T-helper 17 cell (primary cell): ENCODE results near the gene RNF125. TPM values are rescaled to one million over a fixed set of nuclear protein-coding genes. Genes with fewer than 3 reads are reported as not detected.

Experiments
- ATAC-seq: fragments of 150-1000 bp; cut with Tn5 transposase; 2 replicates; pipeline ENCODE4 v1.10.0; 2021; ENCODE audit warnings: mild to moderate bottlenecking, moderate library complexity
- DNase-seq, 3 donors: peaks; one replicate each; pipeline versions ENCODE4 v3.0.0 to v3.0.0-alpha.2; 2020 to 2021
- H3K9me3 ChIP-seq: one replicate; pipeline ENCODE4 v1.7.0; 2013; ENCODE audit warnings: low read length, mild to moderate bottlenecking; ENCODE audit not compliant: control insufficient read depth, poor library complexity, severe bottlenecking
- H3K27ac Mint-ChIP-seq: one replicate; pipeline ENCODE4 v1.8.0; 2022; ENCODE audit warnings: mild to moderate bottlenecking, moderate library complexity, mixed read lengths
- H3K27me3 Mint-ChIP-seq: one replicate; pipeline ENCODE4 v1.8.0; 2022; ENCODE audit warnings: mixed read lengths
- H3K36me3 Mint-ChIP-seq: one replicate; pipeline ENCODE4 v1.8.0; 2022; ENCODE audit warnings: low read depth, mixed read lengths
- H3K4me1 Mint-ChIP-seq: one replicate; pipeline ENCODE4 v1.8.0; 2022; ENCODE audit warnings: mild to moderate bottlenecking, mixed read lengths
- H3K4me3 Mint-ChIP-seq: one replicate; pipeline ENCODE4 v1.8.0; 2022; ENCODE audit warnings: mild to moderate bottlenecking, moderate library complexity, mixed read lengths
- total RNA-seq, 4 donors: library from RNA in 2 of 4; stranded (reverse) in 2 of 4; gene quantifications; one replicate each; pipeline ENCODE4 v1.2.3 and lab custom pipeline; 2022 to 2026

RNF125 gene
- total RNA-seq, 2 donors from 2014 or later, result 50.6 to 72.6 TPM

GRCh38 chr18:32037616-32038015 lies 19.0 kb downstream of the RNF125 start:
- ATAC-seq (no peak), DNase-seq (no peak)
- Mint-ChIP-seq H3K36me3 (peaks cover 13% of the 10 kb centered on the region), H3K27me3 (no peaks in the 10 kb centered on the region), H3K27ac (peak overlapping the region; percentile 65), H3K4me1 (peaks cover 55% of the 10 kb centered on the region), H3K4me3 (no peak overlapping the region)
- H3K9me3 ChIP-seq, result no peaks in the 10 kb centered on the region

GRCh38 chr18:32040936-32041335 lies 22.3 kb downstream of the RNF125 start:
- ATAC-seq (peak; percentile 88), DNase-seq (peak in 1 of 3 donors; percentile 33)
- H3K27ac Mint-ChIP-seq, result peak overlapping the region; percentile 94
- H3K36me3 Mint-ChIP-seq, result peaks cover 8% of the 10 kb centered on the region
- H3K27me3 Mint-ChIP-seq, result no peaks in the 10 kb centered on the region
- peaks cover 40% of the 10 kb centered on the region for H3K4me1 Mint-ChIP-seq
- H3K9me3 ChIP-seq, result no peaks in the 10 kb centered on the region
- H3K4me3 Mint-ChIP-seq, result peak overlapping the region; percentile 80

GRCh38 chr18:32042337-32042736 lies 23.7 kb downstream of the RNF125 start:
- peaks cover 35% of the 10 kb centered on the region for H3K4me1 Mint-ChIP-seq
- peak overlapping the region; percentile 26 for H3K4me3 Mint-ChIP-seq
- DNase-seq (no peak), ATAC-seq (no peak)
- no peaks in the 10 kb centered on the region for H3K9me3 ChIP-seq
- no peaks in the 10 kb centered on the region for H3K27me3 Mint-ChIP-seq
- peak overlapping the region; percentile 94 for H3K27ac Mint-ChIP-seq
- H3K36me3 Mint-ChIP-seq, result peaks cover 8% of the 10 kb centered on the region

GRCh38 chr18:32048507-32049091 lies 30.0 kb downstream of the RNF125 start:
- no peaks in the 10 kb centered on the region for H3K9me3 ChIP-seq
- peaks cover 21% of the 10 kb centered on the region for H3K4me1 Mint-ChIP-seq
- H3K27ac Mint-ChIP-seq, result peak overlapping the region; percentile 89
- H3K4me3 Mint-ChIP-seq, result peak overlapping the region; percentile 82
- H3K36me3 Mint-ChIP-seq, result peaks cover 5% of the 10 kb centered on the region
- H3K27me3 Mint-ChIP-seq, result no peaks in the 10 kb centered on the region
- ATAC-seq (peak; percentile 59), DNase-seq (no peak)

- no peaks in the 10 kb centered on the region for H3K27me3 Mint-ChIP-seq
- H3K27ac Mint-ChIP-seq, result peak overlapping the region; percentile 89
- H3K36me3 Mint-ChIP-seq, result peaks cover 5% of the 10 kb centered on the region
- H3K9me3 ChIP-seq, result no peaks in the 10 kb centered on the region
- DNase-seq (peak in 2 of 3 donors; percentile 18 to 39), ATAC-seq (peak; percentile 64)
- peak overlapping the region; percentile 82 for H3K4me3 Mint-ChIP-seq
- peaks cover 21% of the 10 kb centered on the region for H3K4me1 Mint-ChIP-seq
Measured at GRCh38 chr18:32049393-32050171, 31.0 kb downstream of the RNF125 start.

GRCh38 chr18:32056613-32057358 lies 38.2 kb downstream of the RNF125 start:
- DNase-seq (no peak), ATAC-seq (no peak)
- Mint-ChIP-seq H3K27me3 (no peaks in the 10 kb centered on the region), H3K27ac (peak overlapping the region; percentile 32), H3K36me3 (peaks cover 2% of the 10 kb centered on the region), H3K4me3 (no peak overlapping the region), H3K4me1 (peaks cover 25% of the 10 kb centered on the region)
- H3K9me3 ChIP-seq, result no peaks in the 10 kb centered on the region

GRCh38 chr18:32057624-32058165 lies 39.1 kb downstream of the RNF125 start:
- no peak for DNase-seq
- Mint-ChIP-seq H3K4me3 (no peak overlapping the region), H3K27ac (peak overlapping the region; percentile 32), H3K36me3 (peaks cover 2% of the 10 kb centered on the region), H3K4me1 (peaks cover 25% of the 10 kb centered on the region), H3K27me3 (no peaks in the 10 kb centered on the region)
- ATAC-seq, result no peak
- no peaks in the 10 kb centered on the region for H3K9me3 ChIP-seq

- H3K27ac Mint-ChIP-seq, result peak overlapping the region; percentile 78
- H3K27me3 Mint-ChIP-seq, result no peaks in the 10 kb centered on the region
- peak; percentile 25 for ATAC-seq
- no peak for DNase-seq
- no peaks in the 10 kb centered on the region for H3K9me3 ChIP-seq
- H3K36me3 Mint-ChIP-seq, result peaks cover 2% of the 10 kb centered on the region
- H3K4me1 Mint-ChIP-seq, result peaks cover 25% of the 10 kb centered on the region
- H3K4me3 Mint-ChIP-seq, result peak overlapping the region; percentile 15
Measured at GRCh38 chr18:32060026-32060425, 41.4 kb downstream of the RNF125 start.

GRCh38 chr18:32067375-32068167 lies 48.9 kb downstream of the RNF125 start:
- H3K4me1 Mint-ChIP-seq, result peaks cover 3% of the 10 kb centered on the region
- H3K4me3 Mint-ChIP-seq, result no peak overlapping the region
- no peak overlapping the region for H3K27ac Mint-ChIP-seq
- ATAC-seq (no peak), DNase-seq (no peak)
- no peaks in the 10 kb centered on the region for H3K9me3 ChIP-seq
- H3K27me3 Mint-ChIP-seq, result no peaks in the 10 kb centered on the region
- peaks cover 5% of the 10 kb centered on the region for H3K36me3 Mint-ChIP-seq

- Mint-ChIP-seq H3K4me3 (no peak overlapping the region), H3K27ac (peak overlapping the region; percentile 60), H3K36me3 (peaks cover 8% of the 10 kb centered on the region), H3K4me1 (peaks cover 7% of the 10 kb centered on the region), H3K27me3 (no peaks in the 10 kb centered on the region)
- ATAC-seq (peak; percentile 81), DNase-seq (no peak)
- H3K9me3 ChIP-seq, result no peaks in the 10 kb centered on the region
Measured at GRCh38 chr18:32072321-32072720, 53.7 kb downstream of the RNF125 start.

- H3K36me3 Mint-ChIP-seq, result peaks cover 8% of the 10 kb centered on the region
- DNase-seq (no peak), ATAC-seq (no peak)
- H3K9me3 ChIP-seq, result no peaks in the 10 kb centered on the region
- no peak overlapping the region for H3K27ac Mint-ChIP-seq
- no peaks in the 10 kb centered on the region for H3K27me3 Mint-ChIP-seq
- no peak overlapping the region for H3K4me3 Mint-ChIP-seq
- peaks cover 9% of the 10 kb centered on the region for H3K4me1 Mint-ChIP-seq
Measured at GRCh38 chr18:32074206-32074605, 55.6 kb downstream of the RNF125 start.

GRCh38 chr18:32078845-32079244 lies 60.2 kb downstream of the RNF125 start:
- no peak overlapping the region for H3K4me3 Mint-ChIP-seq
- no peak overlapping the region for H3K27ac Mint-ChIP-seq
- no peak for ATAC-seq

More at GRCh38 chr18:32078845-32079244, 60.2 kb downstream of the RNF125 start:
- DNase-seq, result no peak
- Mint-ChIP-seq H3K4me1 (peaks cover 19% of the 10 kb centered on the region), H3K36me3 (peaks cover 2% of the 10 kb centered on the region), H3K27me3 (no peaks in the 10 kb centered on the region)
- no peaks in the 10 kb centered on the region for H3K9me3 ChIP-seq
